Measurements from ENCODE around the gene NEDD9.

Gene NEDD9

DNA sequence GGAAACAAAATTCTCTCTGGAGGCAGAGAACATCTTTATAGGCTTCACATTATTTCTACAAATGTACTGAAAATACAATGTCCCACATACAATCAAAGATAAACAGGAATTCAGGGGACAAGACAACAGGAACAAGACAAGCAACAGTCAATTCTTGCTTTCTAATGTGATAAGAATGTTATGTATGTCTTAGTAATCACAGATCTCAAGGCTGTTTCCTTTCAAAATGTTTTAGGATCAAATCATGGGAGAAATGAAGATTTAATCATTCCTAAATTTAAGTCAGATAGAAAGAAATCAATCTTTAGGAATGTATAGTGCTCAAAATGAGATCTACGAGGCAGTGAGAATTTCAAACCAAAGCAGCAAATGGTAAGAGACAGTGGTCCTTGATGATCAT, 32.1 kb downstream of the NEDD9 start:
- FAIRE-seq, result no peak

GRCh38 chr6:11198663-11199603, 33.5 kb downstream of the NEDD9 start:
- FAIRE-seq, result no peak

DNA sequence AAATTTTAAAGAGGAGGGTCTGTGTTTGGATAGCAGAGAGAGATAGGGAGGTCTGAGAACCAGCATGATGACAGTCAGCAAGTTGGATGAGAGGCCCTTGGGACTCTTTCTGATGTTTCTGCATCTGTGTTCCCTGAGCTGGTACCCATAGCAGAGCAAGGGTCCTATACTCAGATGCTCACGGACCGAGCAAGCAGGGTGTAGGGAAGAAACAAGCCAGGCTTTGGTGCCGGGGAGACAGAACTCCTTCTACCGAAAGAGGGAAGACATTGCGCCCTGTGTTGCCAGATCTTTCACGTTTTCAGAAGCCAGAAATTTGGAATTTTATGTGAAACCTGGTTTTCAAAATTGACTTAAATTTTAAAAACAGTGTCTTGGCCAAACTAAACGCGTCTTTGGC, 34.6 kb downstream of the NEDD9 start:
- no peak for FAIRE-seq

- peak; percentile 98 for FAIRE-seq
Observed at GRCh38 chr6:11197175-11197536, 35.3 kb downstream of the NEDD9 start.

- peak; percentile 68 for FAIRE-seq
Observed at GRCh38 chr6:11196511-11197174, 35.8 kb downstream of the NEDD9 start.

DNA sequence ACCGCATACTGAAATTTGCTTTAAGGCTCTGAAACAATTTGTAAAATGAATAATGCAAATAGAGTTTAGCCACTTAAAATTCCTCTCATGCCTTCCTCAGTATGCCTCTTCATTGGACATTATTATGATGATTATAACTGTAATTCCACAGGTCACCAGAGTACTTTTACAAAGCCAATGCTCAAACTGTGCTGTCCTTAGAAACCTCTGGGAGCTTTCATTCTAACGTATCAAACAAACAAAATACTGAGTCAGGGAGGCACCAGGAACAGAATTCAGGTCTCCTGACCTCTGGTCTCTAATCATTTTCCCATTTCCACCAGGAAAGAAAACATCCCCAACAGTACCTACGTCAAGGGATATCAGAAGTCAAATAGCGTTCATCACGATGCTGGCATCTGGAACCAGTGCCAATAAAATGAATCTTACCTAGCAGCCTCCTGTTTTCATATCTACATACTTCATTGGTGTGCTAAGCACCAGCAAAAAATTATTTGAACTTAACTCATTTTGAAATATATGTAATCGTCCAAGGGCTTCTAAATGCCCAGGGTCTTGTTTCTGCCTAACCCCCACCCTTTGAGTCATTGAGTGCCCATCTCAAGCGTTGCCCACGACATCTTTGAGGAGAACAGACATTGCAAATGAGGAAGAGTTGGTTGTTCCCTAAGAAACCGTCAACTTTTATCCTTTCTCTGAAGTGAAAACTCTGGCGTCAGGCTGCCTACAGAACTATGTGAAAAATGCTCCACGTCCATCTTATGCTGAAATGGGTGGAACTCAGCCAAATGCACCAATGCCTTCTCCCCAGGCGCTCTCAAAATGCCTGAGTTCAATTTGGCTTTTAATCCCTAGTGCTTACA, 37.9 kb downstream of the NEDD9 start:
- FAIRE-seq, result peak; percentile 92

DNA sequence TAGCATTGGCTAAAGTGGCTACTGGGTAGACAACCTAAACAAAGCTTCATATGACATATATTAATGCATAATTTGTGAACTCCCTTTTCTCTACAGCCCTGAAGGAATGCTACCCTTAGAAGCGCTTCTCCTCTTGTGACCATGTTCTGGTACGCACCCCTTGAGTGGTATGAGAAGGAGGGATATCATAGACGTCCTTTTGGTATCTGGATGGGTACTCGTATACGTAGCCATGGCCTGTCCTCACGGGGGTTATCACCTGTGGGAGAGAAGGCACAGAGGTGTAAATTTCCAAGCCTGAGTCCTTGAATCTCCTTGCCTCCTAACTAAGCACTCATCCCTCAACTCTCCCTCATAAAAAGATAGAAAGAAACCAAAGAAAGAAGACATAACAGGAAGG, 39.0 kb downstream of the NEDD9 start:
- no peak for FAIRE-seq

- no peak for FAIRE-seq
Observed at GRCh38 chr6:11192167-11192566, 40.3 kb downstream of the NEDD9 start.

DNA sequence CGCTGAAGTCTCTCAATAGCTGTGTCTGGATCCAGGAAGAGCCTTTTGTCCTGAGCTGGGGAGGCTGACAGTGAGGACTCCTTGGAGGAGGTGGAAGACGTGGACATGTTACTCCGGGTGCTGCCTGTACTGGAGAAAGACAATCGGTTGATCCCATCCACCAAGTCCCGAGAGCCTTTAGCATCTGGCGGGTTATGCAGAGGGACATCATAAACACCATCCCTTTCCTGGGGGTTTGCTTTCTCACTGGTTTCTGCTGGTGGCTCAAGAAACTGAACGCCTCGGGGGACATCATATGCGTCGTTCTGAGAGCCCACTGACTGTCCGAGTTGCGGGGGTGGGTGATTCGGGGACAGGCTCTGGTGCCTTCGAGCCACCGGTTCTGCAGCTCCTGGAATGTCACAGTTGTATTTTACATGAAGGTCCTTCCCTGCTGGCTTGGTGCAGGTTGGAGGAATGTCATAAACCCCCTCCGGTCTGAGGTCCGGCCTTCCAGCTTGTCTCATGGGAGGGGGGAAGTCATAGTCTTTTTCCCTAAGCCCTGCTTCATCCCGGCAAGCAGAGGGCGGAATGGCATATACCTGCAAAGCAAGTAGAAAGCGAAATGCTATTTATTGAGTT, 41.7 kb downstream of the NEDD9 start:
- no peak for FAIRE-seq

DNA sequence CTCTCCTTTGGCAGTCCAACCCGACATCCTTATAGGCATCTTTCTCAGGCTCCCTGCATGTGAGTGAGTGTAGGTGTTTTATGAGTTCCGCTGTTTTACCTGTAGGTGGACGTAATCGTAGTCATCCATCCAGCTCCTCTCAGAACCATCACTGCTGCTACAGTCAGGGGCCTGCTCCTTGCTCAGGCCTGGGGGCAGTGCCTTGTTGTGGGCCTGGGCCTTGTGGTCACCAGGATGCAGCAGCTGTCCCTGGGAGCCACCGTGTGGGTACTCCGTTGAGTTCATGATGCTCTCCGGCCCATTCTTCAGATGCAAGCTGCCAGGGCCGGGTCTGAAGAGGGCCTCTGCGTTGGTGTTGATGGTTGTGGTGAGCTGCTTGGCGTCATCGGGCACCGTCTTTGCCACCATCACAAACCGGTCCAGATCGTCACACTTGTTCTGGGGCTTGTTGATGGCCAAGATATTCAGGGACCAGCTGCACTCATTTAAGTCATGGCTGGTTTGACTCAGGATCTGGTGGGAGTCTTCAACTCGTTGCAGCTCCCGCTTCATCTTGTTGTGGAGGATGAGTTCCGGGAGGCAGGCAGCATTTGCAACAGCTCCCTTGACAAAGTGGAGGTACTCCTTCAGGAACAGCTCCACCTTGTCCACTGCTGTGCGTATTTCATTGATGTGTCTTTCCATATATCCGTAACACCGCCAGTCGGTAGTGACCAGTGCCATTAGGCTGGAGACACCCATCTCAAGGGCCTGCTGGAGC, 42.4 kb downstream of the NEDD9 start:
- no peak for FAIRE-seq

- FAIRE-seq, result no peak
Observed at GRCh38 chr6:11188161-11188915, 44.1 kb downstream of the NEDD9 start.

- FAIRE-seq, result no peak
Observed at GRCh38 chr6:11187301-11187700, 45.2 kb downstream of the NEDD9 start.

GRCh38 chr6:11185204-11185842, 47.1 kb downstream of the NEDD9 start:
- no peak for FAIRE-seq

DNA sequence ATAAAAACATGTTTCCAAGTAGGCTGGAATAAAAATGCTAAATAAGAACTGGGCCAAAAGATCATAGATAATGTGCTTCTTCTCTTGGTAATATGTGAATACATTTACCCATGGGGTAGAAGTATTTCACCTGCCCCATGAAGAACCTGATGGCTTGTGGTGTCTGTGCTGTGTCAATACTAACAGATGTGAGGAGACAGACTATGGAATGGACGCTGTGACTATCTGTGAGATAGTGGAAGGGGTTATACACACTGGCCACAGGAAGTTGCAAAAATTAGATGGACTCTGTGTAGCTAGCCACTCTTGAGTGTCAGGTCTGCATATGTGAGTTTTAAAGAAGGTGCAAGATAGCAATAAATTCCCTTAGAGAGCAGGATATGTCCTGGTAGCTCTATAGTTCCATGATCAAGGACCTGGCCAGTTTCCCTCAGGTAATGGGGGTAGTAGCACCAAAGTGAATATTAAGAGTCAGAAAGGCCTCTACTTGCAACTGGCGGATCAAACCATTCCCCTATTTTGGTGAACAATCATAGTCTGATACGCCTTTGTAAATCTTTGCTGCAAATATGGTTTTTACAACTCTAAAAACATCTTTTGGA, 48.6 kb downstream of the NEDD9 start:
- no peak for FAIRE-seq

- no peak for FAIRE-seq
Observed at GRCh38 chr6:11181478-11182136, 50.9 kb downstream of the NEDD9 start.

DNA sequence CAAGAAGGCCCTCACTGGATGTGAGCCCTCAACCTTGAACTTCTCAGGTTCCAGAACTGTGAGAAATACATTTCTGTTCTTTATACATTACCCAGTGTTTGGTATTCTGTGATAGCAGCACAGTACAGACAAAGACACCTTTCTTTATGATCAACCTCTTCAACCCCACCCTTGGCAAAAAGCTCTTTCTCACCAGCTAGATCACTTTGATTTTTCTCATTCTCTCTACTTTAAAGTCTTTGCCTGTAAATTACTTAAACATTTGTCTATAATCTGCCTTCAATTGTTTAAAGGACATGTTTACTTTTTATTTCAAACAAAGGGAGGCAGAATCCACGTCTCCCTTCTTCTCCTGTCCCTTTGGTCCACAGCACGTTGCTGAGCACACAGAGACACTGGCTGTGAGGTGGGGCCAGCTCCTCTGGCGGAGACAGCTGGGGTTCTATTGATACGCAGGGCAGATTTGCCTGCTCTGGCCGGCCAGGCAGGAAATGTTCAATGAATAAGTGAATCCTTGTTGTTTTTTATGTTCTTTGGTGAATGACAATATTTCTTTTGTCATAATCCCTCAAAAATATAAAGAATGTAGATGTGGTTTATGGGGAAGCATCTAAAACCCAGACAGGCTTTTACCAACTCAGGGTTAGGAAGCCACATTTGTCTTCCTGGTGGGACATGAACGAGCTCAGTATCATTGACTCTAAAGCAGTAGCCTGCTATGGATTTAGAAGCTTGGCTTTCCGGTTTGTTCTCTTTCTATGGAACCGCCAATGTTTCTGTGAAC, 52.9 kb downstream of the NEDD9 start:
- FAIRE-seq, result no peak

DNA sequence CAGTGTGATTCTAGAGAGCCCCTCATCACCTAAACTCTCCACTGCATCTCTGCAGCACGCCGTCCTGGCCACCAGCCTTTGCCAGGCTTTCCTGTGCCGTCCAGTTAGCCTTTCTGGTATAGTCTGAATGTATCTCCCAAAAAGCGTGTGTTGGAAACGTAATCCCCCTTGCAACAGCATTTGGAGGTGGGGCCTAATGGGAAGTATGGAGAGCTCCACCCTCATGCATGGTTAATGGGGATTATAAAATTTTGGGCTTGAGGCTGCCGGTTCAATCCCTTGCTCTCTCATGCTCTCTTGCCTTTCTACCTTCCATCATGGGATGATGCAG, 53.4 kb downstream of the NEDD9 start:
- no peak for FAIRE-seq

DNA sequence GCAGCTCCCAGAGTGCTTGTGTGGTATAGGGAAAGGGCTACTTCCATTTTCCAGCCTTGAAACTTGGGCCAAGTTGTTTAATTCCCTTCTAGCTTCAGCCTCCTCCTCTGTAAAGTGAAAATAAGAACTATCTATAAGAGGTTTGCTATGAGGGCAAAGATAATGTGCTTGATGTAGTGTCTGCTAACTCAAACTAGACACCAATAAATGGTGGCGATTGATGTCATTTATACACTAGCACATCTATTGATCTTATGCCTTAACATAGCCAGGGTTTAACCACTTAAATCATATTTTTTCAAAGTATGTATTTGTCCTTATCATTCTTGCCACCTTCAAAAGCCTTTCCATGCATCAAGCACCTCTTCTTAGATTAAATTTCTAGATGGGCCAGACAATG, 55.2 kb downstream of the NEDD9 start:
- FAIRE-seq, result no peak

- no peak for FAIRE-seq
Observed at GRCh38 chr6:11174242-11174611, 58.2 kb downstream of the NEDD9 start.
